GM19395 (cell line): ENCODE data around the gene PPAN.

Source experiments
- ATAC-seq: cut with Tn5 transposase; IDR thresholded peaks from one replicate; pipeline ENCODE4 v1.9.1; 2021; ENCODE audit warnings: mild to moderate bottlenecking, moderate library complexity; ENCODE audit not compliant: unreplicated experiment

Gene PPAN

DNA sequence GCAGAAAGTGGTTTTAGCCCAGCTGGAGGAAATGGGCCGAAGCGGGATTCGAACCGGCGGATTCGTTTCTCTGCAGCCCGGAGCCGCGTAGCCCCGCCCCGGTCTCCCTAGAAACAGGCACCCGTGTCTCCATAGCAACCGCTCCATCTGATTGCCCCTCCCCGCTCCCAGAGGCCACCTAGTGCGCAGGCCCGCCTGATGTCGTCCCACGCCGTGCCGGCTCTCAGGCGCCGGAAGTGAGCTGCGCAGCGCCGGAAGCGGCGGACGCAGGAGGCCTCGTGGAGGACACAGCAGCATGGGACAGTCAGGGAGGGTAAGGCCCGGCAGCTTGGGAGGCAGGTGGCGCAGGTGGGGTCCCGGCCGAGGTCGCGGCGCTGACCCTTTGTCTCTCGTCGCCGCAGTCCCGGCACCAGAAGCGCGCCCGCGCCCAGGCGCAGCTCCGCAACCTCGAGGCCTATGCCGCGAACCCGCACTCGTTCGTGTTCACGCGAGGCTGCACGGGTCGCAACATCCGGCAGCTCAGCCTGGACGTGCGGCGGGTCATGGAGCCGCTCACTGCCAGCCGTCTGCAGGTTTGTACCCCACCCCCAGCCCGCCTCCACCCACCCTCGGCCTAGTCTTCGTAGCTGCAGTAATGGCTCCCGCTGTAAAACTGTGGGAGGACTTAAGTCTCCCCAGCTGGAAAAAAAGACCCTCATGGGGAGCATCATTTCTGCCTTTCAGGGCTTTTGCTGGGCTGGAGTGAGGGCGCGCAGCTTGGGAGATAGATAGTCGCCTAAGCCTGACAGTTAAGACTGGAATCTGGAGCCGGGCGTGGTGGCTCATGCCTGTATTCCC, at the start of gene PPAN:
Gene PPAN, plus strand, starts transcription at position 263 of the 837 bp plus-strand sequence. Its CDS starts 33 bp downstream, at position 296.
- peak; percentile 55 for ATAC-seq

DNA sequence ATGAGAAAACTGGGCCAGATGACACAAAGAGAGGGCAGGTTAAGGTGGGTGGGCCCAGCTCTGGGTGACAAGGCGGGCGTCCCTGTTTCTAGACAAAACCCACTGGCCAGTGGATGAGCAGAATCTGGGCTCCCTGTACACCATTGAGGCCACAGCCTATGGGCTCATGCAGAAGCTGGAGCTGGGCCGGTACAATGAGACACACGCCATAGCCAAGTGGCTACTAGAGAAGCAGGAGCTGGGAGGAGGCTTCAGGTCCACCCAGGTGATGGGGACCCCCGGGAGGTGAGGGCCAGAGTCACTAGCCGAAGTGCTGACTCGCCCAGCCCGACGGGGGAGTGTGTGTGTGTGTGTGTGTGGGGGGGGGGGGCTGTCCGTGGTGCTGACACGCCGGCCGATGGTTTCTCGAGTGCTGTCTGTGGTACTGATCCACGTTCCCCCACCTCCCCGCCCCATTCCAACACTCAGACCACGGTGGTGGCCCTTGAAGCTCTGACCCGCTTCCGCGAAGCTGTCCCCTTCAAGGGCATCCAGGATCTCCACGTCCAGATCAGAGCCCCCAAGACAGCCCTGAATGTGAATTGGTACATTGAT, 44.3 kb upstream of the PPAN start:
- ATAC-seq, result no peak

GRCh38 chr19:10068205-10068604, 38.0 kb upstream of the PPAN start:
- no peak for ATAC-seq

GRCh38 chr19:10069046-10069445, 37.1 kb upstream of the PPAN start:
- ATAC-seq, result no peak

DNA sequence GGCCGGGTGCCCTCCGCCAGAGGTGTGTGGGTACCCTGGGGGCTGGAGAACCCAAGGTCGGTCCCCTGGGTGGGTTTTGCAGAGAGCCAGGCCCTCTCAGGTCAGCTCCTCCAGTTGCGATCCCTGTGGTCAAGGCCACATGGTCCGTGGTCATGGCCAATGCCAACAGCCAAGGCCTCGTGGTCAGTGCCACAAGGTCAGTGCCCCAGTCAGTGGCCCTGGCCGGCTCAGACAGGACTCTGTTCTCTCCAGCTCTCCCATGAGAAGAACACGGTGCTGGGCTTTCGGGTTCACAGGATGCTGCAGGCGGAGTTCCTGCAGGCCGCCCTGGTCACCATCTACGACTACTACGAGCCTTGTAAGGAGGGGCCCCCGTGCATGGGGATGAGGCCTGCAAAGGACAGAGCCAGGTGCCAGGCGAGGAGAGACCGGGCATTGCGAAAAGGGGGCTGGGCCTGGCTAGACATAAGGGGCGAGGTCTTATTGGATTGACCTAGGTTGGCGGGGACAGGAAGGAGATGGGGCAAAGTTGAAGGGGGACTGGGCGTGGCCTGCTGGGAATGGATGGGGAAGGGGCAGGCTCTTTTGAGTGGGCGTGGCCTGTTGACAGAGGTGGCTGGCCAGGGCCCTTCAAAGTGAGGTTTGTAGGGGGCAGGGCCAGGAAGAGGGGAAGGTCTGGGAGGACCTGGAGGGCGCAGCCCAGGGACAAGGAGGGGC, 35.3 kb upstream of the PPAN start:
- no peak for ATAC-seq

- ATAC-seq, result no peak
Observed at GRCh38 chr19:10074153-10074552, 32.0 kb upstream of the PPAN start.

DNA sequence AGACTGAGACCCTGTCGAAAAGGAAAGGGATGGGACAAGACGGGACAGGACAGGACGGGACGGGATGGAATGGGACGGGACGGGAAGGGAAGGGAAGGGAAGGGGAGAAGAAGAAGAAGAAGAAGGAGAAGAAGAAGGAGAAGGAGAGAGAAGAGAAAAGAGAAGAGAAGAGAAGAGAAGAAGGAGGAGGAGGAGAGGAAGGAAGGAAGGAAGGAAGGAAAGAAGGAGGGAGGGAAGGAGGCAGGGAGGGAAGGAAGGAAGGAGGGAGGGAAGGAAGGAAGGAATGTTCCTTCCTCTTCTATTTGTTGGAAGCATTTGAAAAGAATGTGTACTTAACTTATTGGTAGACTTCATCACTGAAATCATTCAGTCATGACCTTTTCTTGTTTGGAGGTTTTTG, 29.6 kb upstream of the PPAN start:
- no peak for ATAC-seq

DNA sequence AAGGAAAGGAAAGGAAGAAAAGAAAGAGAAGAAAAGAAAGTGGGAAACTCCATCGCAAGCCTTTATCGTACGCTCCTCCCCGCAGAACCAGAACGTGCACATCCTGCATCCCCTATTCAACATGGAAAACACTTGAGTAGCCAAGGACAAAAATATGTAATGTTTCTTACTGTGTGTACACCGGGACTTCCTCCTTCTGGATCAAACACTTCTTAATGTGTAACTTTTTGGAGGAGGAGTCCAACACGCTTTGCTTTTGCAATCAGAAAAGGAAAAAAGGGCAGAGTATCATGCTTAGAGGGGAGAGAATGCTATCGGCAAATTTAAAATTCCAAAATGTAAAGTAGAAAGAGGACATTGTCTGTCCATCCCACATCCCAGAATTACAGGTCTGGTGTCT, 27.8 kb upstream of the PPAN start:
- no peak for ATAC-seq

DNA sequence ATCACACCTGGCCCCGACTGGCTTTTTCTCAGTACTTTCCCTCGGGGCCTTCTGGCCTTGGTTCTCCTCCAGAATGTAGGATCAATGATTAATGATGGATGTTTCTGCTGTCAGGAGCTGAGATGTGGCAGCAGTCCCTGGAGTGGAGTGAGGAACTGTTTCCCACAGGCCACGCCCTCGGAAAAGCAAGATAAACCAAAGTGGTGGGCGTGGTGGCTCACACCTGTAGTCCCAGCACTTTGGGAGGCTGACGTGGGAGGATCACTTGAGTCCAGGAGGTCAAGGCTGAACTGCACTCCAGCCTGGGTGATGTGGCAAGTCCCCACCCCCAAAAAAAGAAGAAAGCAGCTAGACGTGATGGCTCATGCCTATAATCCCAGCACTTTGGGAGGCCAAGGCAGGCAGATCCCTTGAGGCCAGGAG, 27.1 kb upstream of the PPAN start:
- ATAC-seq, result no peak

- ATAC-seq, result no peak
Observed at GRCh38 chr19:10083911-10084310, 22.3 kb upstream of the PPAN start.

GRCh38 chr19:10084803-10085202, 21.4 kb upstream of the PPAN start:
- no peak for ATAC-seq

DNA sequence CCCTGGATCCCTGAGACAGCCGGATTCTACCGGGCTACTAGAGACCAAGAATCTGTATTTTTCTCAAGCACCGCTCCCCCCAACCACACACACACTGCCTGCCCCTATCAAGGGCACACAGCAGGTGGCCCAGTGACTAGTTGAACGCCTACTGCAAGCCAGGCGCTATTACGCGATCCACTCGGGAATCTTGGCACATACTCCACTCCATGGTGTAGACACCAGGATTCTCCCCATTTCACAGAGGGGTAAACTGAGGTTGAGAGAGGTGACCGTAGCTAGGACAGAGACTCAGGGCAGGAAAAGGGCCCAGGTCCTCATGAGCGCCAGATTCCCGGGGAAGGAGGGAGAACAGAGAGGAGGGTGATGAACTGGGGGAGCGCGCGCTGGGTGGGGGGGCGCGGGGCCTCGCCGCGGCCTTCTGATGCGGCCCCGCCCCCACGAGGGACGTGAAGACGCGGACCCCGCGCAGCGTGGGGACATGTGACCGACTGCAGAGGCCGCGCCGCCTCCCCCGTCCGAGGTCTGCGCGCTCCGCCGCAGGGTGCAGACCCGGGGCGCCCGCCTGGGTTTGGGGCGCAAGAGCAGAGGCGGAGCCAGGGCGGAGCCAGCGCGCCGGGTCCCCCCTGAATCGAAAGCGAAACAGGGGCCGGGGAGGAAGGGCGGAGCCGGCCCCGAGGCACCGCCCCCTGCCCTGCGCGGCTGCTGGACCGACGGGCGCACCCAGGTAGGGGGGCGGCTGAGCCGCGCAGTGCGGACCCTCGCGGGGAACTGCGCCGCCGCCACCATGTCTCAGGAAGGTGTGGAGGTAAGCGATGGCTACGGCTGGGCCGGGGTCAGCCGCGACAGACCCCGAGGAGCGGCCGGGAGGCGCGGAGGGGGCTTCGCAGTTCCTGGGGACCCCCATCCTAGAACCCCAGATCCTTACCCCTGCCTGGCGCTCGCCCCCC, 20.2 kb upstream of the PPAN start, which contains the start of gene SHFL:
Gene SHFL, plus strand, starts transcription at position 677 of the 950 bp plus-strand sequence. Its CDS starts 111 bp downstream, at position 788.
- peak; percentile 89 for ATAC-seq

DNA sequence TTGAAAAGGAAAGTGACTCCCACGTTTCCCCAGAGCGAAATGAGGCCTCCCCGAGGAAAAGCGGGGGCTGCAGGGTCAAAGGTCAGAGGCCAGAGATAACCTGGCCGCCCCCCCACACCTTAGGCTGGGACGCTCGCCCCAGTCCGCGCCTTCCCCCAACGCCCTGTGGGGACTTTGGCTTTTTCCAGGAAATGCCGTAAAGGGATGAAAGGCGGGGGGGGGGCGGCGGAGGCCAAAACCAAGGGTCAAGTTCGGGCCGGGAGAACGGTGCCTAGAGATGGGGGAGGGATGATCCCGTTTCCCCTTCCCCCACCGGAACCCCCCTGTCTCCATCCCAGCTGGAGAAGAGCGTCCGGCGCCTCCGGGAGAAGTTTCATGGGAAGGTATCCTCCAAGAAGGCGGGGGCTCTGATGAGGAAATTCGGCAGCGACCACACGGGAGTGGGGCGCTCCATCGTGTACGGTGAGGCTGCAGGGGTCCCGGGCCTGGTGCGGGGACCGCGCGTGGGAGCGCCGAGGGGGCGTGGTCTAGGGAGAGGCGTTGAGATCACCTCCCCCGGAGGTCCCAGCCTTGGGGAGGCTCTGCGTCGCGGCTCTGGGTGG, 19.5 kb upstream of the PPAN start:
- ATAC-seq, result no peak

DNA sequence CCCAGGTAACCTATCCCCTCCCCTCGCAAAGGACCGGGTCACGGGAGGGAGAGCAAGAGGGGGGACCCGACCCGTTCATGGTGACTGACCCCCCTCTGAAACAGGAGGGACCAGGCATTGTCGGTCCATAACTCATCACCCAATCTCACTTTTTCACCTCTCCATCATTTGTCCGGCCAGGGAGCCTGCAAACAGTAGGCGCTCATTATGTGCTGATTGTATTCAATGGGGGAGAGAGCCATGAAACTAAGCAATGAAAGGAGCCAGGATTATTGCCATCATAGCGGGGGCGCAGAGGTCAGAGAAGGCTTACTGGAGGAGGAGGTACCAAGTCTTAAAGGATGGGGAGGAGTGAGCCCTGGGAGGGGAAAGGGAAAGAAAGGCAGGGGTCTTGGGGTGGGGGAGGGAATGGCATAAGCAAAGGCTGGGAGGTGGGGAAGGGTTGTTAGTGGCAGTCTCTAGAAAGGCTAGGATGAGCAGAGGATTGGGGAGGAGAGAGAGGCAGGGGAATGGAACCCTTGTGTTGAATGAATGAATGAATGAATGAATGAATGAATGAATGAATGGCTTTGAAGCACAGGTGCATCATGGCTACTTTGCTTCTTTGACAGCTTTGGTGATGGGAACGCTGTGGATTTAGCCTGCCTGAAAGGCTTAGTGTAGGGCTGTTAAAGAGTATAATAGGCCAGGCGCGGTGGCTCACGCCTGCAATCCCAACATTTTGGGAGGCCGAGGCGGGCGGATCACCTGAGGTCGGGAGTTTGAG, 18.7 kb upstream of the PPAN start:
- ATAC-seq, result no peak

GRCh38 chr19:10088949-10089554, 17.1 kb upstream of the PPAN start:
- ATAC-seq, result no peak

DNA sequence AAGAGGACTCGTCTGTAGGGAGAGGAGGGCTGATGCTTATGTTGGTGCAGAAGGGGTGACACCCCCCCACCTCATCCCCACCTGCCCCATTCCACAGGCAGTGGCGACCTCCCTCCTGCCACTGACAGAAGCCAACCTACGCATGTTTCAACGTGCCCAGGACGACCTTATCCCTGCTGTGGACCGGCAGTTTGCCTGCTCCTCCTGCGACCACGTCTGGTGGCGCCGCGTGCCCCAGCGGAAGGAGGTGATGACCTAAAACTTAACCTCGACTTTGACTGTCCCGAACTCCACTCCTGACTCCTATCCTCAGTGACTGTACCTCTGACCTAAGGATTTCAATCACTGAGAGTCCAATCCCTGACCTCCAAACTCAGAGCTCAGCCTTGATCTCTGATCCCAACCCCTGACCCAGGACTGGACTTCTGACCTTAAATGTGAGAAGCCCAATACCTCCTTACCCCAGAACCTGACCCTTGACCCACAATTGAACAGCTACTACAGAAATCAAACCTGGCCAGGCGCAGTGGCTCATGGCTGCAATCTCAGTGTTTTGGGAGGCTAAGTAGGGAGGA, 16.3 kb upstream of the PPAN start:
- no peak for ATAC-seq

- no peak for ATAC-seq
Observed at GRCh38 chr19:10091370-10091687, 14.8 kb upstream of the PPAN start.

DNA sequence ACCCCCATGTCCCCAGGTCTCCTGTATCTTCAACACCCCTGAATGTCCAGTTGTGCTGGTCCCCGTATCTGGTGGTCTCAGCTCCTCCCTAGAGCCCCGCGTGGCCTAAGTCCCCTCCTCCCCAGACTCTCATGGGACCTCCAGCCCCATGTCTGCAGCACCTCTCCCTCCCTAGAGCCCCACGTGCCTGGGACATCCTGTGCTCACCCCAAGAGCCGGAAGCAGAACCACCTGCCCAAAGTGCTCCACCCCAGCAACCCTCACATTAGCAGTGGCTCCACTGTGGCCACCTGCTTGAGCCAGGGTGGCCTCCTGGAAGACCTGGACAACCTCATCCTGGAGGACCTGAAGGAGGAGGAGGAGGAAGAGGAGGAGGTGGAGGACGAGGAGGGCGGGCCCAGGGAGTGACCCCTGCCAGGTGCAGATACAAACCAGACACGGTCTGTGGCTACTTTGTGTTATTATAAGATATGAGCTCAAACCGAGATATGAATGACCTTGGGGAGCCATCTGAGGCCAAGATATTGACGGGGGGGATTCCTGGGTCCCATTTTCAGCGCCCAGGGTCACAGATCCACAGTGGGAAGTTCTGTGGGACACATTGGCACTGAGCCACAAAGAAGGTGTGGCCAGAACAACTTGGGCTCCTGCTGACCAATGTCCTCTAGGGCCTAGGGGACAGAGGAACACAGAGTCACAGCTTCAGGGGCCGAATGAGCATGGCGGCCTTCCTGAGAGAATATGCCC, 14.1 kb upstream of the PPAN start:
- no peak for ATAC-seq
